ENCODE data around the gene PROSER2. TPM values are rescaled to one million over a fixed set of nuclear protein-coding genes. Genes with fewer than 3 reads are reported as not detected.

PROSER2 gene
- total RNA-seq, 1 experiment from 2014 or later = 19.5 TPM

GRCh38 chr10:11804336-11804735 lies 18.8 kb upstream of the PROSER2 start:
- Mint-ChIP-seq H3K36me3 (ENCODE audit: insufficient read depth, unreplicated experiment) (no peaks in the 10 kb centered on the region), H3K4me3 (ENCODE audit: low read depth, unreplicated experiment) (no peak overlapping the region), H3K27ac (ENCODE audit: unreplicated experiment) (no peak overlapping the region), H3K27me3 (ENCODE audit: unreplicated experiment) (no peaks in the 10 kb centered on the region), H3K4me1 (ENCODE audit: low read depth, unreplicated experiment) (no peaks in the 10 kb centered on the region), H3K9me3 (ENCODE audit: low read depth, unreplicated experiment) (no peaks in the 10 kb centered on the region)
- no peak for TF ChIP-seq CTCF (IDR thresholded peaks at IDR 0.05; ENCODE audit: unreplicated experiment)
- intact Hi-C loops (cut with micrococcal nuclease; ENCODE audit: unreplicated experiment) = no loop called here
- BruUV-seq (replicated peaks) = no TSS peak
- no peak for DNase-seq
- CTCF ChIA-PET = no interaction called here

- DNase-seq = no peak
- Mint-ChIP-seq H3K9me3 (ENCODE audit: low read depth, unreplicated experiment) (no peaks in the 10 kb centered on the region), H3K4me1 (ENCODE audit: low read depth, unreplicated experiment) (peaks cover 9% of the 10 kb centered on the region), H3K27me3 (ENCODE audit: unreplicated experiment) (no peaks in the 10 kb centered on the region), H3K36me3 (ENCODE audit: insufficient read depth, unreplicated experiment) (no peaks in the 10 kb centered on the region), H3K27ac (ENCODE audit: unreplicated experiment) (no peak overlapping the region), H3K4me3 (ENCODE audit: low read depth, unreplicated experiment) (no peak overlapping the region)
- CTCF ChIA-PET = no interaction called here
- BruUV-seq (replicated peaks) = no TSS peak
- no peak for TF ChIP-seq CTCF (IDR thresholded peaks at IDR 0.05; ENCODE audit: unreplicated experiment)
- intact Hi-C loops (cut with micrococcal nuclease; ENCODE audit: unreplicated experiment) = no loop called here
These were observed 17.4 kb upstream of the PROSER2 start for GRCh38 chr10:11805792-11806191.

GRCh38 chr10:11806706-11807105 lies 16.4 kb upstream of the PROSER2 start:
- Mint-ChIP-seq H3K27me3 (ENCODE audit: unreplicated experiment) (no peaks in the 10 kb centered on the region), H3K27ac (ENCODE audit: unreplicated experiment) (no peak overlapping the region), H3K4me3 (ENCODE audit: low read depth, unreplicated experiment) (no peak overlapping the region), H3K9me3 (ENCODE audit: low read depth, unreplicated experiment) (no peaks in the 10 kb centered on the region), H3K4me1 (ENCODE audit: low read depth, unreplicated experiment) (peaks cover 11% of the 10 kb centered on the region), H3K36me3 (ENCODE audit: insufficient read depth, unreplicated experiment) (no peaks in the 10 kb centered on the region)
- no peak for TF ChIP-seq CTCF (IDR thresholded peaks at IDR 0.05; ENCODE audit: unreplicated experiment)
- CTCF ChIA-PET = no interaction called here
- intact Hi-C loops (cut with micrococcal nuclease; ENCODE audit: unreplicated experiment) = no loop called here
- DNase-seq = no peak
- BruUV-seq (replicated peaks) = no TSS peak

- DNase-seq = no peak
- CTCF ChIA-PET = interaction anchor here (0.6 kb wide), 1 partner anchor 33 kb away, joined by 3 read pairs; no protein-coding TSS in a partner anchor
- Mint-ChIP-seq H3K36me3 (ENCODE audit: insufficient read depth, unreplicated experiment) (no peaks in the 10 kb centered on the region), H3K4me1 (ENCODE audit: low read depth, unreplicated experiment) (peaks cover 11% of the 10 kb centered on the region), H3K27me3 (ENCODE audit: unreplicated experiment) (no peaks in the 10 kb centered on the region), H3K4me3 (ENCODE audit: low read depth, unreplicated experiment) (no peak overlapping the region), H3K9me3 (ENCODE audit: low read depth, unreplicated experiment) (no peaks in the 10 kb centered on the region), H3K27ac (ENCODE audit: unreplicated experiment) (no peak overlapping the region)
- no peak for TF ChIP-seq CTCF (IDR thresholded peaks at IDR 0.05; ENCODE audit: unreplicated experiment)
- intact Hi-C loops (cut with micrococcal nuclease; ENCODE audit: unreplicated experiment) = no loop called here
- no TSS peak for BruUV-seq (replicated peaks)
These were observed 14.3 kb upstream of the PROSER2 start for GRCh38 chr10:11808808-11809207.
